ENCODE results near the gene SDR9C7.

GRCh38 chr12:56943878-56944277 lies 9.7 kb upstream of the SDR9C7 start:
- no peak for TF ChIP-seq KDM1A (IDR thresholded peaks at IDR 0.05; ENCODE audit: borderline replicate concordance, low read length)
- TF ChIP-seq POLR2AphosphoS5 (IDR thresholded peaks at IDR 0.05; ENCODE audit: low read depth, low read length), result no peak
- TF ChIP-seq RAD21 (IDR thresholded peaks at IDR 0.05 in 1 of 2, conservative IDR thresholded peaks at IDR 0.05 in 1 of 2; ENCODE audit: low read depth in 2 of 2, low read length in 2 of 2), result no peak
- no peak for TF ChIP-seq CTCF (IDR thresholded peaks at IDR 0.05; ENCODE audit: control extremely low read depth in 1 of 3, insufficient read depth in 1 of 3, low read depth in 1 of 3, low read length in 3 of 3)

Data from H1 (cell line).